Suprapubic skin (tissue), 4 donors: Measurements from ENCODE around the gene FDPS.

Source experiments
- CTCF ChIP-seq, 2 donors: fragments of 200-600 bp in 1 of 2; fragments of 450-650 bp in 1 of 2; sonication (generic) in 1 of 2; IDR thresholded peaks; one replicate each; pipeline ENCODE4 v1.5.1; 2016 to 2019; ENCODE audit warnings: antibody characterized with exemption in 2 of 2, mild to moderate bottlenecking in 1 of 2, moderate library complexity in 1 of 2
- POLR2A ChIP-seq, 2 donors: fragments of 450-650 bp; IDR thresholded peaks; one replicate each; pipeline ENCODE4 v1.6.1; 2017; ENCODE audit warnings: antibody characterized with exemption in 2 of 2, mild to moderate bottlenecking in 2 of 2, moderate library complexity in 2 of 2
- POLR2AphosphoS5 ChIP-seq, 3 donors: sonication (generic); formaldehyde crosslinking; IDR thresholded peaks; one replicate each; pipeline ENCODE4 v1.6.1; 2017; ENCODE audit warnings: antibody characterized with exemption in 3 of 3

- no peak for TF ChIP-seq CTCF (IDR thresholded peaks at IDR 0.05)
- TF ChIP-seq POLR2AphosphoS5 (IDR thresholded peaks at IDR 0.05): no peak
- TF ChIP-seq POLR2A (IDR thresholded peaks at IDR 0.05): no peak
Observed at GRCh38 chr1:155267373-155267772, 41.3 kb upstream of the FDPS start.
